SK-N-SH (cell line): ENCODE results near the gene ARHGDIB. TPM values are rescaled to one million over a fixed set of nuclear protein-coding genes. Genes with fewer than 3 reads are reported as not detected.
A peak's percentile ranks its signal among the peaks of the same experiment; 100 is the strongest.

Experiments used
- CTCF ChIA-PET: fragments of 300-600, 350-600 bp; formaldehyde crosslinking; extraction: SDS; loops from one replicate; lab custom pipeline; 2021; lab: Yijun Ruan, JAX
- POLR2A ChIA-PET: fragments of 350-600 bp; sonication (Branson Sonifier 250); formaldehyde crosslinking; extraction: SDS; loops from one replicate; lab custom pipeline; 2020; ENCODE audit warnings: antibody characterized with exemption, inconsistent platforms; lab: Yijun Ruan, JAX
- DNase-seq: peaks from one replicate; pipeline ENCODE4 v3.0.0; 2012
- H2AFZ ChIP-seq: fragments of 200-600 bp; sonication (generic); 2 replicates; pipeline ENCODE4 v1.8.1; 2016; ENCODE audit warnings: antibody characterized with exemption, mild to moderate bottlenecking, low read depth
- H3F3A ChIP-seq: fragments of 200-600 bp; sonication (generic); replicated peaks from 2 replicates; pipeline ENCODE3; 2016; ENCODE audit warnings: antibody characterized with exemption, mild to moderate bottlenecking; ENCODE audit not compliant: insufficient read depth
- H3K27ac ChIP-seq, 2 experiments: fragments of 200-500 bp in 1 of 2; fragments of 200-600 bp in 1 of 2; sonication (Bioruptor generic) in 1 of 2; sonication (generic), shearing (Covaris generic) in 1 of 2; 2 replicates each; pipeline versions ENCODE4 v1.5.1 to v1.6.1; 2014 to 2016; ENCODE audit warnings: low read depth in 2 of 2, inconsistent platforms in 1 of 2, low read length in 1 of 2, mild to moderate bottlenecking in 1 of 2, mixed read lengths in 1 of 2
- H3K27me3 ChIP-seq: fragments of 200-600 bp; sonication (generic), shearing (Covaris generic); 2 replicates; pipeline ENCODE4 v1.6.1; 2016; ENCODE audit warnings: mixed run types; ENCODE audit not compliant: insufficient read depth
- H3K36me3 ChIP-seq, 2 experiments: fragments of 200-500 bp in 1 of 2; fragments of 200-600 bp in 1 of 2; sonication (Bioruptor generic) in 1 of 2; sonication (generic) in 1 of 2; replicated peaks in 1 of 2; 2 replicates each; pipeline versions ENCODE3 to v1.5.1; 2014 to 2016; ENCODE audit warnings: low read length in 1 of 2, mild to moderate bottlenecking in 1 of 2; ENCODE audit not compliant: insufficient read depth in 2 of 2, control insufficient read depth in 1 of 2
- H3K4me1 ChIP-seq, 2 experiments: fragments of 200-500 bp in 1 of 2; fragments of 200-600 bp in 1 of 2; sonication (Bioruptor generic) in 1 of 2; sonication (generic), shearing (Covaris generic) in 1 of 2; 2 replicates each; pipeline versions ENCODE4 v1.5.1 to v1.6.1; 2014 to 2016; ENCODE audit warnings: low read depth in 1 of 2, low read length in 1 of 2, mixed run types in 1 of 2; ENCODE audit not compliant: insufficient read depth in 2 of 2, control insufficient read depth in 1 of 2
- H3K4me2 ChIP-seq: fragments of 200-600 bp; sonication (generic), shearing (Covaris generic); 2 replicates; pipeline ENCODE4 v1.6.1; 2017; ENCODE audit warnings: mixed run types
- H3K4me3 ChIP-seq, 2 experiments: fragments of 200-500 bp in 1 of 2; fragments of 200-600 bp in 1 of 2; sonication (Bioruptor generic) in 1 of 2; sonication (generic), shearing (Covaris generic) in 1 of 2; 2 replicates each; pipeline versions ENCODE4 v1.5.1 to v1.8.1; 2014 to 2016; ENCODE audit warnings: low read depth in 2 of 2, inconsistent platforms in 1 of 2, low read length in 1 of 2, mild to moderate bottlenecking in 1 of 2, mixed read lengths in 1 of 2, moderate library complexity in 1 of 2
- H3K79me2 ChIP-seq: fragments of 200-600 bp; sonication (generic); 2 replicates; pipeline ENCODE4 v1.8.1; 2017; ENCODE audit warnings: mild to moderate bottlenecking; ENCODE audit not compliant: insufficient read depth
- H3K9ac ChIP-seq: fragments of 200-600 bp; sonication (generic); 2 replicates; pipeline ENCODE4 v1.6.1; 2017; ENCODE audit warnings: mixed run types
- H3K9me2 ChIP-seq: fragments of 200-600 bp; sonication (generic); 2 replicates; pipeline ENCODE4 v1.6.1; 2017; ENCODE audit warnings: mixed run types
- H3K9me3 ChIP-seq: fragments of 200-600 bp; sonication (generic); 2 replicates; pipeline ENCODE4 v1.6.1; 2017; ENCODE audit warnings: mixed run types, mild to moderate bottlenecking, moderate library complexity
- H4K20me1 ChIP-seq: fragments of 200-600 bp; sonication (generic); 2 replicates; pipeline ENCODE4 v1.6.1; 2017; ENCODE audit warnings: mild to moderate bottlenecking, mixed run types; ENCODE audit not compliant: insufficient read depth
- CHD2 ChIP-seq: fragments of 150-350 bp; IDR thresholded peaks from 2 replicates; pipeline ENCODE4 v1.6.1; 2018; ENCODE audit warnings: low read length; ENCODE audit not compliant: partially characterized antibody
- FOSL2 ChIP-seq: IDR thresholded peaks from 2 replicates; pipeline ENCODE4 v1.4.0; 2012; ENCODE audit warnings: low read depth, mild to moderate bottlenecking, moderate library complexity, borderline replicate concordance
- GATA2 ChIP-seq: sonication (generic); formaldehyde crosslinking; IDR thresholded peaks from 2 replicates; pipeline ENCODE4 v1.5.0; 2020; ENCODE audit warnings: mild to moderate bottlenecking, missing genetic modification reagents
- RAD21 ChIP-seq: IDR thresholded peaks from 2 replicates; pipeline ENCODE4 v1.6.1; 2012; ENCODE audit warnings: mild to moderate bottlenecking, low read length
- SMC3 ChIP-seq: IDR thresholded peaks from 2 replicates; pipeline ENCODE4 v1.6.1; 2012; ENCODE audit warnings: low read depth, low read length, improper control_type of control experiment
- TAF1 ChIP-seq: IDR thresholded peaks from 2 replicates; pipeline ENCODE4 v1.6.1; 2012; ENCODE audit warnings: low read depth, mild to moderate bottlenecking, low read length, moderate library complexity, borderline replicate concordance
- TEAD4 ChIP-seq: IDR thresholded peaks from 2 replicates; pipeline ENCODE4 v1.4.0; 2012; ENCODE audit warnings: mild to moderate bottlenecking, borderline replicate concordance; ENCODE audit not compliant: insufficient read depth
- WGBS: methylation state at CpG from one replicate; pipeline ENCODE4 v1.1.6; 2017; ENCODE audit warnings: low lambda C conversion rate; 5-methylcytosine and 5-hydroxymethylcytosine counted together
- polyA plus RNA-seq, 3 experiments: library from polyadenylated mRNA; depleted of rRNA; stranded (reverse); fragments of >200 nt; gene quantifications; 2 replicates each; pipeline ENCODE4 v1.2.3, GENCODE V29; 2012
- TF ChIP-seq, protein P1 (sequence below): fragments of 200-600 bp; sonication (generic); IDR thresholded peaks from 2 replicates; pipeline ENCODE4 v1.6.1; 2017; ENCODE audit warnings: antibody characterized with exemption, mild to moderate bottlenecking, moderate library complexity

Gene ARHGDIB
- polyA plus RNA-seq, 1 of the 3 experiments (the other 2 are of a cell fraction) = 362 TPM

DNA sequence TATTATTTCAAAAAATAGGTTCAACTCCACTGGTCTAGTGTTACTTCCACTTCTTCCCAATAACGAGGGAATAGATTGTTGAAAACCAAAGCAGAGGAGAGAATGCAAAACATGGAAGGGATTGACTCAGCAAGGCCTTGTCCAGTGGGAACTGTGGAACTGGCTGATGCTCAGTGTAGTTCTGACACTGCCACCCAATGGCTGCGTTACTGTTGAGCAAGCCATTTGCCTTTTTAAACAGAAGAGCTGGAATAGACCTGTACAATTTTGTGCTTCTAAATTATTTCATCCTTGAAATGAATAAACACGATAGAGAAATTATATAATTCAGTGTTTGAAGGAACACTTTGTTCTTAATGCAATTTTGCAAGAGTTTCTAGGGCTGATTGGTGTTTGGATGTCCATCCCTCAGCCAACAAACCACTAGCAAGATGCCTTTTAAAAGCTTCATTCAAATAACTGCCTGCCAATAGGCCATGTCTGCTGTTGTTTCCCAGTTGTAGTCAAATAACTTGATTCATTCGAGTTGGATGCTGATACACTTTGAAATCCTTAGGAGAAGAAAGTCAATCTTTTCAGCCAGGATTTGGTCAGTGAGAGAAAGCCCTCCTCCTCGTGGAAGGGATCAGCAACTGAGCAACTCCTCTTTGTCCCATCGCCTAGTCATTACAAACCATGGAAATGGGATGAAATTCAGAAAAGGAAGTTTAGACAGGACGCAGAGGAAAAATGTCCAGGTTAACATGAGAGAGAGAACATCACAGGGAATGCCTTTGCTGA, 68.5 kb downstream of the ARHGDIB start:
- peak; percentile 51 for TF ChIP-seq RAD21
- TF ChIP-seq CHD2 = no peak
- no peak for TF ChIP-seq TAF1
- no peak for TF ChIP-seq GATA2 (CRISPR knock-in tag)
- no peak for TF ChIP-seq TEAD4
- peak; percentile 41 for TF ChIP-seq SMC3
- TF ChIP-seq, protein P1, sequence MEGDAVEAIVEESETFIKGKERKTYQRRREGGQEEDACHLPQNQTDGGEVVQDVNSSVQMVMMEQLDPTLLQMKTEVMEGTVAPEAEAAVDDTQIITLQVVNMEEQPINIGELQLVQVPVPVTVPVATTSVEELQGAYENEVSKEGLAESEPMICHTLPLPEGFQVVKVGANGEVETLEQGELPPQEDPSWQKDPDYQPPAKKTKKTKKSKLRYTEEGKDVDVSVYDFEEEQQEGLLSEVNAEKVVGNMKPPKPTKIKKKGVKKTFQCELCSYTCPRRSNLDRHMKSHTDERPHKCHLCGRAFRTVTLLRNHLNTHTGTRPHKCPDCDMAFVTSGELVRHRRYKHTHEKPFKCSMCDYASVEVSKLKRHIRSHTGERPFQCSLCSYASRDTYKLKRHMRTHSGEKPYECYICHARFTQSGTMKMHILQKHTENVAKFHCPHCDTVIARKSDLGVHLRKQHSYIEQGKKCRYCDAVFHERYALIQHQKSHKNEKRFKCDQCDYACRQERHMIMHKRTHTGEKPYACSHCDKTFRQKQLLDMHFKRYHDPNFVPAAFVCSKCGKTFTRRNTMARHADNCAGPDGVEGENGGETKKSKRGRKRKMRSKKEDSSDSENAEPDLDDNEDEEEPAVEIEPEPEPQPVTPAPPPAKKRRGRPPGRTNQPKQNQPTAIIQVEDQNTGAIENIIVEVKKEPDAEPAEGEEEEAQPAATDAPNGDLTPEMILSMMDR = peak; percentile 30
- TF ChIP-seq FOSL2 = no peak
- TF ChIP-seq, all 33 proteins: peak for 3
- ChIA-PET CTCF (interaction anchor here (0.8 to 1.9 kb wide), 3 partner anchors 10 to 82 kb away, joined by 3 to 5 read pairs (median 4); no protein-coding TSS in a partner anchor), POLR2A (no interaction called here)
- Histone ChIP-seq H3K4me1 (peaks cover 4 to 19% of the 10 kb centered on the region in 2 experiments), H3K27me3 (no peaks in the 10 kb centered on the region), H4K20me1 (no peaks in the 10 kb centered on the region), H3F3A (no peaks in the 10 kb centered on the region), H3K79me2 (no peaks in the 10 kb centered on the region), H2AFZ (no peak overlapping the region), H3K9me3 (no peaks in the 10 kb centered on the region), H3K4me2 (no peak overlapping the region), H3K4me3 (no peak overlapping the region), H3K9me2 (no peaks in the 10 kb centered on the region), H3K9ac (no peak overlapping the region), H3K36me3 (no peaks in the 10 kb centered on the region), H3K27ac (no peak overlapping the region)
- no peak for DNase-seq
- WGBS = 71% methylated on average over 7 of the region's 7 CpGs

Other genes with a start within 250 kb of the ARHGDIB start
- gene WBP11, start 158.1 kb downstream of the ARHGDIB start, polyA plus RNA-seq (2012; rRNA removed) = 14.7 and 18.7 TPM in 2 replicates
- gene C12orf60, start 157.9 kb downstream of the ARHGDIB start, polyA plus RNA-seq (2012; rRNA removed) = 0.87 and 1.0 TPM in 2 replicates
- gene SMCO3, start 147.4 kb downstream of the ARHGDIB start, polyA plus RNA-seq (2012; rRNA removed) = 0.03 and 0.18 TPM in 2 replicates
- gene ART4, start 118.1 kb downstream of the ARHGDIB start, polyA plus RNA-seq (2012; rRNA removed) = not detected in 2 replicates
- 76.2 and 109 TPM in 2 replicates for gene MGP, start 75.7 kb downstream of the ARHGDIB start, polyA plus RNA-seq (2012; rRNA removed)
- gene ERP27, start 23.1 kb downstream of the ARHGDIB start, polyA plus RNA-seq (2012; rRNA removed) = 0.64 and 1.1 TPM in 2 replicates
- not detected in 2 replicates for gene PDE6H, start 11.4 kb upstream of the ARHGDIB start, polyA plus RNA-seq (2012; rRNA removed)